ENCODE data around the gene SPATA2. TPM values are rescaled to one million over a fixed set of nuclear protein-coding genes. Genes with fewer than 3 reads are reported as not detected.

Gene SPATA2
- total and polyA plus RNA-seq, 12 donors = 2.8 to 9.3 (median 6.1) TPM

DNA sequence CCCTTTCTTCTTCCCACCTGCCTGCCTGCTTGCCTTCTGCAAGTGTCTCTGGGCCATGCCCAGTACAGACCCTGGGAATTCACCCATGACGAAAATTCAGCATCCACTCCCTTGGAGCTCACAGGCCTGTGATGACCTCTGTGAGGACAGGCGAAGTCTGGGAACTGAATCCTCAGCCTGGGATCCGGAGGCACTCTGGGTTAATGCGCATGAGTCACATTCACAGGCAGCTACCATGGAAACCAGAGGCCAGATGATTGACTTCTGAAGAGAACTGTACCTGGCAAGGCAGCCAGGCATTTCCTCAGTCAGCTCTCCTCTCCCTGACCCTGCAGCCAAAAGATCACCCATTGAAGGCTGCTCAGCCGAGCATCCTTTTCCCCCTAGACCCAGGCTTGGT lies 61.7 kb downstream of the SPATA2 start:
- H3K27ac ChIP-seq = peak overlapping the region in 4 of 5 donors; percentile 38 to 59 (median 55)
- H3K36me3 ChIP-seq (replicated peaks in 1 of 2) = peaks cover 0 to 13% of the 10 kb centered on the region in 2 donors
- H3K9me3 ChIP-seq (replicated peaks in 1 of 3) = no peaks in the 10 kb centered on the region
- H3K4me3 ChIP-seq = no peak overlapping the region
- peak; percentile 67 to 95 (median 85) for DNase-seq
- TF ChIP-seq, protein P1, sequence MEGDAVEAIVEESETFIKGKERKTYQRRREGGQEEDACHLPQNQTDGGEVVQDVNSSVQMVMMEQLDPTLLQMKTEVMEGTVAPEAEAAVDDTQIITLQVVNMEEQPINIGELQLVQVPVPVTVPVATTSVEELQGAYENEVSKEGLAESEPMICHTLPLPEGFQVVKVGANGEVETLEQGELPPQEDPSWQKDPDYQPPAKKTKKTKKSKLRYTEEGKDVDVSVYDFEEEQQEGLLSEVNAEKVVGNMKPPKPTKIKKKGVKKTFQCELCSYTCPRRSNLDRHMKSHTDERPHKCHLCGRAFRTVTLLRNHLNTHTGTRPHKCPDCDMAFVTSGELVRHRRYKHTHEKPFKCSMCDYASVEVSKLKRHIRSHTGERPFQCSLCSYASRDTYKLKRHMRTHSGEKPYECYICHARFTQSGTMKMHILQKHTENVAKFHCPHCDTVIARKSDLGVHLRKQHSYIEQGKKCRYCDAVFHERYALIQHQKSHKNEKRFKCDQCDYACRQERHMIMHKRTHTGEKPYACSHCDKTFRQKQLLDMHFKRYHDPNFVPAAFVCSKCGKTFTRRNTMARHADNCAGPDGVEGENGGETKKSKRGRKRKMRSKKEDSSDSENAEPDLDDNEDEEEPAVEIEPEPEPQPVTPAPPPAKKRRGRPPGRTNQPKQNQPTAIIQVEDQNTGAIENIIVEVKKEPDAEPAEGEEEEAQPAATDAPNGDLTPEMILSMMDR (IDR thresholded peaks at IDR 0.05) = no peak
- TF ChIP-seq POLR2A (IDR thresholded peaks at IDR 0.05) = no peak
- H3K27me3 ChIP-seq = no peaks in the 10 kb centered on the region
- 40 to 73% (median 50%) methylated on average over 2 to 5 of the region's 5 CpGs for WGBS, 4 donors
- intact Hi-C loops (cut with DNase I) = loop anchor here in 1 of 2 donors (10.0 kb wide), 1 partner anchor 309 kb away; no protein-coding TSS in a partner anchor
- no peaks in the 10 kb centered on the region for H3K4me1 ChIP-seq (replicated peaks in 1 of 2)

Small RNA genes within 50 kb of the gene (small RNA-seq; reads per million reads assigned to genes)
- gene RF00017 (0 reads per million in 2 donors), gene RF00019 (0 reads per million in 2 donors)

Other genes starting within 250 kb of the SPATA2 start
- gene B4GALT5, start 201.7 kb downstream of the SPATA2 start, total RNA-seq = 100 to 1,000 TPM in 2 of 9 donors, 10 to 100 TPM in 7; 47.4 to 137 (median 75.2) TPM
- gene B4GALT5, start 201.7 kb downstream of the SPATA2 start, polyA plus RNA-seq = 10 to 100 TPM; 14.2 to 77.7 (median 18.1) TPM
- 10 to 100 TPM; 12.4 to 23.3 (median 18.1) TPM for gene SLC9A8, start 102.7 kb downstream of the SPATA2 start, total RNA-seq
- 10 to 100 TPM; 15.5 to 19.1 (median 17.0) TPM for gene SLC9A8, start 102.7 kb downstream of the SPATA2 start, polyA plus RNA-seq
- 100 to 1,000 TPM in 4 of 9 donors, 10 to 100 TPM in 5; 53.2 to 201 (median 79.4) TPM for gene RNF114, start 20.9 kb upstream of the SPATA2 start, total RNA-seq
- 10 to 100 TPM; 26.9 to 47.8 (median 41.3) TPM for gene RNF114, start 20.9 kb upstream of the SPATA2 start, polyA plus RNA-seq
- gene SNAI1, start 67.5 kb upstream of the SPATA2 start, total RNA-seq = 10 to 100 TPM in 3 of 9 donors, 1 to 10 TPM in 5, under 1 TPM in 1; 0.28 to 12.1 (median 8.0) TPM
- 10 to 100 TPM in 2 of 3 donors, 1 to 10 TPM in 1; 2.6 to 13.2 (median 10.9) TPM for gene SNAI1, start 67.5 kb upstream of the SPATA2 start, polyA plus RNA-seq
- gene UBE2V1, start 197.6 kb upstream of the SPATA2 start, total RNA-seq = 100 to 1,000 TPM in 2 of 9 donors, 10 to 100 TPM in 7; 57.4 to 123 (median 77.0) TPM
- 100 to 1,000 TPM in 1 of 3 donors, 10 to 100 TPM in 2; 78.7 to 242 (median 80.0) TPM for gene UBE2V1, start 197.6 kb upstream of the SPATA2 start, polyA plus RNA-seq
- gene PEDS1, start 238.2 kb upstream of the SPATA2 start, total RNA-seq = 10 to 100 TPM; 18.7 to 39.1 (median 29.2) TPM
- gene PEDS1, start 238.2 kb upstream of the SPATA2 start, polyA plus RNA-seq = 10 to 100 TPM; 29.4 to 32.6 (median 30.2) TPM

Data from adrenal gland (tissue), 12 donors.